HG03558 (cell line): ENCODE results near the gene ZDHHC11.
"Not testable (repeated sequence)": the region's sequence is repeated elsewhere in the genome, so short reads cannot be mapped to it uniquely, and the experiment has no call there.

ENCODE experiments used
- ATAC-seq: cut with Tn5 transposase; IDR thresholded peaks from one replicate; pipeline ENCODE4 v1.9.1; 2021; ENCODE audit warnings: moderate number of reproducible peaks; ENCODE audit not compliant: unreplicated experiment; ENCODE audit errors: extremely low read depth

ZDHHC11 gene

GRCh38 chr5:880816-881550 is 30.2 kb upstream of the ZDHHC11 start:
- no peak for ATAC-seq

GRCh38 chr5:878677-879076 is 27.9 kb upstream of the ZDHHC11 start:
- ATAC-seq = not testable (repeated sequence)

GRCh38 chr5:878125-878524 is 27.3 kb upstream of the ZDHHC11 start:
- ATAC-seq = no peak

- no peak for ATAC-seq
Measured at GRCh38 chr5:876398-877365, 25.9 kb upstream of the ZDHHC11 start.

GRCh38 chr5:875931-876330 is 25.1 kb upstream of the ZDHHC11 start:
- no peak for ATAC-seq

- ATAC-seq = no peak
Measured at GRCh38 chr5:873328-873727, 22.5 kb upstream of the ZDHHC11 start.

GRCh38 chr5:872301-872700 is 21.5 kb upstream of the ZDHHC11 start:
- no peak for ATAC-seq

GRCh38 chr5:871596-872298 is 21.0 kb upstream of the ZDHHC11 start:
- ATAC-seq = no peak

- no peak for ATAC-seq
Measured at GRCh38 chr5:870956-871355, 20.2 kb upstream of the ZDHHC11 start.

- ATAC-seq = no peak
Measured at GRCh38 chr5:868428-869135, 17.8 kb upstream of the ZDHHC11 start.

GRCh38 chr5:867300-867870 is 16.6 kb upstream of the ZDHHC11 start:
- ATAC-seq = no peak

GRCh38 chr5:865771-866170 is 15.0 kb upstream of the ZDHHC11 start:
- ATAC-seq = no peak

- no peak for ATAC-seq
Measured at GRCh38 chr5:865168-865521, 14.4 kb upstream of the ZDHHC11 start.

- no peak for ATAC-seq
Measured at GRCh38 chr5:864492-865167, 13.8 kb upstream of the ZDHHC11 start.

- ATAC-seq = no peak
Measured at GRCh38 chr5:863244-863805, 12.5 kb upstream of the ZDHHC11 start.

GRCh38 chr5:862367-863243 is 11.8 kb upstream of the ZDHHC11 start:
- no peak for ATAC-seq

- no peak for ATAC-seq
Measured at GRCh38 chr5:861442-862366, 10.9 kb upstream of the ZDHHC11 start.
